Endothelial cell of umbilical vein (primary cell): Measurements from ENCODE around the gene ANKMY2. TPM values are rescaled to one million over a fixed set of nuclear protein-coding genes. Genes with fewer than 3 reads are reported as not detected.

ENCODE experiments used
- BruUV-seq: library from RNA; stranded (reverse); fragments of 400-500 nt; replicated peaks from 2 replicates; lab custom pipeline; 2021; lab: Mats Ljungman, UMichigan
- CTCF ChIA-PET: fragments of 300-600, 350-600 bp; sonication (Branson Sonifier 250); formaldehyde crosslinking; loops from one replicate; lab custom pipeline; 2021; ENCODE audit warnings: antibody characterized with exemption, inconsistent platforms; lab: Charles Lee
- POLR2A ChIA-PET: fragments of 300-600, 350-600 bp; sonication (Branson Sonifier 250); formaldehyde crosslinking; loops from one replicate; lab custom pipeline; 2021; ENCODE audit warnings: antibody characterized with exemption, inconsistent platforms; lab: Charles Lee
- DNase-seq: peaks from one replicate; pipeline ENCODE4 v3.0.0-alpha.2; 2011; ENCODE audit warnings: low read depth, low spot score
- FAIRE-seq: peaks from 2 replicates; lab custom pipeline; 2011; peaks lifted over from hg19 to GRCh38; lab: Jason Lieb, UNC
- H2AFZ ChIP-seq: 2 replicates; pipeline ENCODE4 v1.6.0; 2012; ENCODE audit warnings: low read depth, low read length, control low read depth, inconsistent platforms
- H3K27ac ChIP-seq: 2 replicates; pipeline ENCODE4 v1.5.1; 2011; ENCODE audit warnings: low read depth, mild to moderate bottlenecking, control low read depth, low read length, moderate library complexity; ENCODE audit not compliant: insufficient read depth
- H3K27me3 ChIP-seq, 2 experiments: 2 replicates each; pipeline versions ENCODE4 v1.6.0 to v1.6.1; 2011; ENCODE audit warnings: low read length in 2 of 2, mixed read lengths in 1 of 2; ENCODE audit not compliant: control insufficient read depth in 2 of 2, insufficient read depth in 2 of 2
- H3K36me3 ChIP-seq, 2 experiments: 2 replicates in 1 of 2; 3 replicates in 1 of 2; pipeline ENCODE4 v1.5.1; 2011; ENCODE audit warnings: low read length in 2 of 2, mild to moderate bottlenecking in 1 of 2, moderate library complexity in 1 of 2; ENCODE audit not compliant: control insufficient read depth in 2 of 2, insufficient read depth in 2 of 2; ENCODE audit errors: extremely low read depth in 1 of 2
- H3K4me1 ChIP-seq: 3 replicates; pipeline ENCODE4 v1.5.1; 2011; ENCODE audit warnings: mild to moderate bottlenecking, low read length; ENCODE audit not compliant: control insufficient read depth, insufficient read depth; ENCODE audit errors: extremely low read depth
- H3K4me2 ChIP-seq: 2 replicates; pipeline ENCODE4 v1.6.1; 2011; ENCODE audit warnings: low read length, control low read depth, mixed read lengths; ENCODE audit not compliant: insufficient read depth
- H3K4me3 ChIP-seq, 3 experiments: fragments of 200-600 bp in 1 of 3; sonication (generic), shearing (Covaris generic) in 1 of 3; replicated peaks in 1 of 3; 2 replicates each; pipeline ENCODE4 v1.5.1; 2011 to 2016; ENCODE audit warnings: control low read depth in 3 of 3, low read length in 3 of 3, mild to moderate bottlenecking in 2 of 3, inconsistent platforms in 1 of 3, low read depth in 1 of 3, moderate library complexity in 1 of 3; ENCODE audit not compliant: insufficient read depth in 1 of 3
- H3K79me2 ChIP-seq: 2 replicates; pipeline ENCODE4 v1.6.0; 2012; ENCODE audit warnings: low read length, inconsistent platforms; ENCODE audit not compliant: control insufficient read depth, insufficient read depth
- H3K9ac ChIP-seq: replicated peaks from 2 replicates; pipeline ENCODE3; 2011; ENCODE audit warnings: low read length, control low read depth; ENCODE audit not compliant: insufficient read depth; ENCODE audit errors: extremely low read depth
- H3K9me1 ChIP-seq: replicated peaks from 3 replicates; pipeline ENCODE4 v1.6.0; 2011; ENCODE audit warnings: mild to moderate bottlenecking, low read length; ENCODE audit not compliant: control insufficient read depth, insufficient read depth; ENCODE audit errors: extremely low read depth
- H3K9me3 ChIP-seq: replicated peaks from 2 replicates; pipeline ENCODE4 v1.5.1; 2012; ENCODE audit warnings: low read length, inconsistent platforms; ENCODE audit not compliant: control insufficient read depth, insufficient read depth
- H4K20me1 ChIP-seq: replicated peaks from 2 replicates; pipeline ENCODE3; 2011; ENCODE audit warnings: mild to moderate bottlenecking, low read length; ENCODE audit not compliant: control insufficient read depth, insufficient read depth; ENCODE audit errors: extremely low read depth
- CTCF ChIP-seq, 2 donors: IDR thresholded peaks; 1 replicate in 1 of 2; 2 replicates in 1 of 2; pipeline ENCODE4 v1.5.1; 2011; ENCODE audit warnings: low read length in 2 of 2, mild to moderate bottlenecking in 2 of 2, moderate library complexity in 2 of 2, control low read depth in 1 of 2, inconsistent platforms in 1 of 2, low read depth in 1 of 2; ENCODE audit not compliant: insufficient read depth in 1 of 2; ENCODE audit errors: extremely low read depth in 1 of 2
- EZH2 ChIP-seq: IDR thresholded peaks from 2 replicates; pipeline ENCODE4 v1.6.1; 2012; ENCODE audit warnings: borderline replicate concordance, low read depth, mild to moderate bottlenecking, moderate library complexity, low read length, inconsistent platforms; ENCODE audit not compliant: severe bottlenecking
- FOS ChIP-seq: IDR thresholded peaks from 2 replicates; pipeline ENCODE4 v1.6.1; 2011; ENCODE audit warnings: mild to moderate bottlenecking, low read length, moderate library complexity, borderline replicate concordance; ENCODE audit not compliant: insufficient read depth
- GATA2 ChIP-seq: IDR thresholded peaks from 2 replicates; pipeline ENCODE4 v1.7.0; 2011; ENCODE audit warnings: low read depth, mild to moderate bottlenecking, moderate library complexity, mixed read lengths, low read length; ENCODE audit not compliant: insufficient read length, insufficient read depth
- JUN ChIP-seq: IDR thresholded peaks from 2 replicates; pipeline ENCODE4 v1.6.1; 2011; ENCODE audit warnings: borderline replicate concordance, low read depth; ENCODE audit not compliant: insufficient read length, insufficient read depth
- MAX ChIP-seq: IDR thresholded peaks from 2 replicates; pipeline ENCODE4 v1.6.1; 2011; ENCODE audit not compliant: insufficient read depth, insufficient read length
- MYC ChIP-seq: IDR thresholded peaks from one replicate; pipeline ENCODE4 v1.6.1; 2011; ENCODE audit warnings: mild to moderate bottlenecking, low read depth, low read length
- POLR2A ChIP-seq: IDR thresholded peaks from 2 replicates; pipeline ENCODE4 v1.6.1; 2012; ENCODE audit warnings: low read depth, mild to moderate bottlenecking, control low read depth, low read length
- POLR2AphosphoS5 ChIP-seq: IDR thresholded peaks from 2 replicates; pipeline ENCODE4 v1.6.1; 2012; ENCODE audit warnings: low read depth, mild to moderate bottlenecking, control low read depth, low read length, moderate library complexity; ENCODE audit not compliant: insufficient read depth
- dilution Hi-C: fragments of 300-500 bp; cut with MboI; formaldehyde crosslinking; loops from one replicate; pipeline ENCODE4 v1.15.0; 2019; ENCODE audit warnings: low sequenced_read_pairs; ENCODE audit not compliant: extremely low pct_ligation_motif_present
- intact Hi-C: fragments of 100-400 bp; cut with micrococcal nuclease; formaldehyde crosslinking; loops from one replicate; pipeline ENCODE4 v1.10.0; 2022
- polyA plus RNA-seq, 4 experiments: library from polyadenylated mRNA; depleted of rRNA in 3 of 4; stranded (reverse) in 3 of 4; unstranded in 1 of 4; fragments of >200 nt; gene quantifications; 2 replicates each; pipeline versions ENCODE4 v1.2.1 to v1.2.3, GENCODE V29; 2011 to 2012; ENCODE audit warnings: missing spikeins in 1 of 4
- total RNA-seq: library from RNA; stranded (reverse); gene quantifications from 2 replicates; pipeline ENCODE4 v1.2.3, GENCODE V29; 2021

ANKMY2 gene
- total and polyA plus RNA-seq, 2 donors (not counting 3 experiments of a cell fraction or from before 2014, with no cell fraction given) = 7.7 to 11.6 TPM

GRCh38 chr7:16556359-16556758 is 89.2 kb downstream of the ANKMY2 start:
- FAIRE-seq (no peak), DNase-seq (no peak)
- H2AFZ ChIP-seq = no peak overlapping the region
- ChIA-PET POLR2A (no interaction called here), CTCF (interaction anchor here (0.7 kb wide), 1 partner anchor 8 kb away, joined by 3 read pairs; no protein-coding TSS in a partner anchor)
- H3K27ac ChIP-seq = no peak overlapping the region
- TF ChIP-seq POLR2A (no peak), GATA2 (no peak), CTCF (IDR thresholded peaks at IDR 0.05; ENCODE audit: extremely low read depth in 1 of 2, insufficient read depth in 1 of 2, low read depth in 1 of 2, low read length in 2 of 2) (no peak), POLR2AphosphoS5 (no peak), MYC (no peak), JUN (no peak), FOS (no peak), EZH2 (no peak), MAX (no peak)
- H3K36me3 ChIP-seq = no peaks in the 10 kb centered on the region
- H3K4me3 ChIP-seq = no peak overlapping the region
- dilution Hi-C loops (no loop called here), intact Hi-C loops (no loop called here)
- H3K79me2 ChIP-seq = no peaks in the 10 kb centered on the region
- no peak overlapping the region for H3K9ac ChIP-seq
- H3K27me3 ChIP-seq = no peaks in the 10 kb centered on the region
- H3K4me2 ChIP-seq = no peak overlapping the region
- H4K20me1 ChIP-seq = no peaks in the 10 kb centered on the region
- BruUV-seq = no TSS peak
- no peaks in the 10 kb centered on the region for H3K9me3 ChIP-seq
- H3K9me1 ChIP-seq = no peaks in the 10 kb centered on the region
- H3K4me1 ChIP-seq = peaks cover 13% of the 10 kb centered on the region
